OCI-LY7 (cell line): ENCODE data around the gene USP6NL. TPM values are rescaled to one million over a fixed set of nuclear protein-coding genes. Genes with fewer than 3 reads are reported as not detected.

ENCODE experiments used
- BruUV-seq: library from RNA; stranded (reverse); fragments of 400-500 nt; replicated peaks from 2 replicates; lab custom pipeline; 2021; lab: Mats Ljungman, UMichigan
- CTCF ChIA-PET: fragments of 300-600 bp; sonication (Branson Sonifier 250); formaldehyde crosslinking; loops from one replicate; lab custom pipeline; 2022; ENCODE audit warnings: antibody characterized with exemption; ENCODE audit not compliant: unreplicated experiment; lab: Charles Lee
- POLR2A ChIA-PET: fragments of 300-600 bp; sonication (Branson Sonifier 250); formaldehyde crosslinking; loops from one replicate; lab custom pipeline; 2022; ENCODE audit warnings: antibody characterized with exemption; lab: Charles Lee
- DNase-seq: peaks from one replicate; pipeline ENCODE4 v3.0.0-alpha.2; 2015; ENCODE audit warnings: low spot score
- H2AFZ ChIP-seq: fragments of 200-600 bp; sonication (generic), shearing (Covaris generic); 2 replicates; pipeline ENCODE4 v1.6.1; 2014; ENCODE audit warnings: mild to moderate bottlenecking, antibody characterized with exemption, low read length, moderate library complexity
- H3K27ac ChIP-seq: fragments of 200-600 bp; sonication (generic); 2 replicates; pipeline ENCODE4 v1.5.1; 2014; ENCODE audit warnings: mixed run types, low read depth, mild to moderate bottlenecking, moderate library complexity, low read length, inconsistent platforms; ENCODE audit not compliant: poor library complexity, severe bottlenecking
- H3K36me3 ChIP-seq: fragments of 200-600 bp; sonication (generic); 2 replicates; pipeline ENCODE4 v1.6.1; 2014; ENCODE audit warnings: mild to moderate bottlenecking, antibody characterized with exemption, low read length, moderate library complexity, mixed read lengths; ENCODE audit not compliant: insufficient read depth
- H3K4me1 ChIP-seq: fragments of 200-600 bp; sonication (generic); 2 replicates; pipeline ENCODE4 v1.5.1; 2014; ENCODE audit warnings: mild to moderate bottlenecking, low read length; ENCODE audit not compliant: insufficient read depth, poor library complexity, severe bottlenecking
- H3K4me2 ChIP-seq: fragments of 200-600 bp; sonication (generic); 2 replicates; pipeline ENCODE4 v1.6.1; 2014; ENCODE audit warnings: mild to moderate bottlenecking, low read length
- H3K4me3 ChIP-seq: fragments of 200-600 bp; sonication (generic); 2 replicates; pipeline ENCODE4 v1.5.1; 2014; ENCODE audit warnings: mild to moderate bottlenecking, low read depth, low read length; ENCODE audit not compliant: poor library complexity, severe bottlenecking
- H3K79me2 ChIP-seq: fragments of 200-600 bp; sonication (generic); 2 replicates; pipeline ENCODE4 v1.6.1; 2016; ENCODE audit warnings: low read depth, mild to moderate bottlenecking, low read length, moderate library complexity, mixed read lengths; ENCODE audit not compliant: insufficient read depth
- H3K9me2 ChIP-seq: fragments of 200-600 bp; sonication (generic); 2 replicates; pipeline ENCODE4 v1.6.1; 2016; ENCODE audit warnings: mild to moderate bottlenecking, low read length, mixed read lengths; ENCODE audit not compliant: insufficient read depth
- H3K9me3 ChIP-seq: fragments of 200-600 bp; sonication (generic); 2 replicates; pipeline ENCODE4 v1.6.1; 2014; ENCODE audit warnings: mild to moderate bottlenecking, mixed run types, low read length, mixed read lengths
- H4K20me1 ChIP-seq: fragments of 200-600 bp; sonication (generic); 2 replicates; pipeline ENCODE4 v1.6.1; 2014; ENCODE audit warnings: mild to moderate bottlenecking, antibody characterized with exemption, low read length, moderate library complexity, mixed read lengths; ENCODE audit not compliant: insufficient read depth
- CTCF ChIP-seq: fragments of 200-600 bp; sonication (generic); conservative IDR thresholded peaks from 2 replicates; pipeline ENCODE4 v1.5.1; 2014; ENCODE audit warnings: mild to moderate bottlenecking, antibody characterized with exemption, low read length, moderate library complexity, mixed read lengths
- EZH2phosphoT487 ChIP-seq: fragments of 200-600 bp; sonication (generic); IDR thresholded peaks from 2 replicates; pipeline ENCODE4 v1.6.1; 2018; ENCODE audit warnings: low read depth, borderline replicate concordance, mild to moderate bottlenecking, mixed run types, antibody characterized with exemption, low read length, moderate library complexity, mixed read lengths
- intact Hi-C: fragments of 100-400 bp; cut with micrococcal nuclease; formaldehyde crosslinking; loops from one replicate; pipeline ENCODE4 v1.10.0; 2022; ENCODE audit not compliant: unreplicated experiment
- total RNA-seq, 2 experiments: library from RNA; depleted of rRNA in 1 of 2; stranded (reverse); fragments of >200 nt in 1 of 2; shearing (Covaris generic) in 1 of 2; gene quantifications; 2 replicates each; pipeline ENCODE4 v1.2.3, GENCODE V29; 2014 to 2022

Gene USP6NL
- total RNA-seq, 2 experiments from 2014 or later = 41.7 to 59.7 TPM

GRCh38 chr10:11489591-11489990 is 121.9 kb downstream of the USP6NL start:
- Histone ChIP-seq H4K20me1 (no peaks in the 10 kb centered on the region), H3K9me2 (no peaks in the 10 kb centered on the region), H3K4me1 (no peaks in the 10 kb centered on the region), H3K27ac (no peak overlapping the region), H2AFZ (no peak overlapping the region), H3K36me3 (peaks cover 96% of the 10 kb centered on the region), H3K79me2 (no peaks in the 10 kb centered on the region), H3K9me3 (no peaks in the 10 kb centered on the region), H3K4me2 (no peak overlapping the region), H3K4me3 (no peak overlapping the region)
- TF ChIP-seq CTCF = no peak
- no peak for TF ChIP-seq EZH2phosphoT487
- DNase-seq = no peak
- ChIA-PET CTCF (no interaction called here), POLR2A (interaction anchor here (1.2 kb wide), 1 partner anchor 9 kb away, joined by 4 read pairs; no protein-coding TSS in a partner anchor)
- intact Hi-C loops = no loop called here
- BruUV-seq = no TSS peak

GRCh38 chr10:11488126-11488525 is 123.3 kb downstream of the USP6NL start:
- CTCF ChIA-PET = no interaction called here

More at GRCh38 chr10:11488126-11488525, 123.3 kb downstream of the USP6NL start:
- no peak overlapping the region for H3K4me3 ChIP-seq
- POLR2A ChIA-PET = no interaction called here
- H3K79me2 ChIP-seq = no peaks in the 10 kb centered on the region
- peaks cover 5% of the 10 kb centered on the region for H3K4me1 ChIP-seq
- DNase-seq = no peak
- no peak overlapping the region for H3K27ac ChIP-seq
- H3K9me2 ChIP-seq = no peaks in the 10 kb centered on the region
- H2AFZ ChIP-seq = no peak overlapping the region
- H4K20me1 ChIP-seq = no peaks in the 10 kb centered on the region
- H3K36me3 ChIP-seq = peaks cover 96% of the 10 kb centered on the region
- no peak for TF ChIP-seq EZH2phosphoT487
- no peak for TF ChIP-seq CTCF
- no peaks in the 10 kb centered on the region for H3K9me3 ChIP-seq
- intact Hi-C loops = no loop called here
- no peak overlapping the region for H3K4me2 ChIP-seq
- no TSS peak for BruUV-seq
